ENCODE results near the gene SYTL4. TPM values are rescaled to one million over a fixed set of nuclear protein-coding genes. Genes with fewer than 3 reads are reported as not detected.

Gene SYTL4
- polyA plus RNA-seq, 2 of the 4 experiments (the other 2 are of a cell fraction) = 3.3 to 3.9 TPM

DNA sequence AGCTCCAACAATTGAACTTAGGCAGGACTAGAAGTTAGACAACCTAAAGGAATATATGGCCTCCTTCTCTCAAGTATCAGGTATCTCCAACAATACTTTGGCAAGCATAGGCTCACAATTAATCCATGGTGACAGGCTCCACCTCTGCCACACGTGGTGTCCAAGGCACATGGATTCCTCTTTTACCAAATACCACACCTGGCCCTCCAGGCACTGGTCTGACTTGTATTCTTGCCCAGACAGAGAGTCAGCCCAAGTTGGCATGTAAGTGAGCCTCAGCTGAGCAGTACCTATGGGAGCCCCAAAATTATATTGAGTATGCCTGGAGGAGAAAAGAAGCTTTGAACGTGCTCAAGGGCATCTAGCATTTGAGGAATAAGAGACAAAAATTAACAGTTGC, 68.3 kb downstream of the SYTL4 start (continued):
- no peak for TF ChIP-seq BCL3 (IDR thresholded peaks at IDR 0.05)

GRCh38 chrX:100662796-100663195, 69.1 kb downstream of the SYTL4 start:
- TF ChIP-seq HOXB13 (CRISPR knock-in tag; IDR thresholded peaks at IDR 0.05; ENCODE audit: low read depth) (no peak), ZSCAN20 (CRISPR knock-in tag; IDR thresholded peaks at IDR 0.05) (no peak), KDM5A (IDR thresholded peaks at IDR 0.05) (no peak), NPAS2 (CRISPR knock-in tag; IDR thresholded peaks at IDR 0.05; ENCODE audit: borderline replicate concordance) (no peak), FOSB (CRISPR knock-in tag; IDR thresholded peaks at IDR 0.05) (no peak), BHLHE40 (IDR thresholded peaks at IDR 0.05; ENCODE audit: low read depth, low read length) (no peak), CTCF (IDR thresholded peaks at IDR 0.05) (no peak), PHF8 (IDR thresholded peaks at IDR 0.05; ENCODE audit: borderline replicate concordance, low read depth) (no peak), GATA3 (IDR thresholded peaks at IDR 0.05; ENCODE audit: borderline replicate concordance) (no peak)
- TF ChIP-seq, protein P1, sequence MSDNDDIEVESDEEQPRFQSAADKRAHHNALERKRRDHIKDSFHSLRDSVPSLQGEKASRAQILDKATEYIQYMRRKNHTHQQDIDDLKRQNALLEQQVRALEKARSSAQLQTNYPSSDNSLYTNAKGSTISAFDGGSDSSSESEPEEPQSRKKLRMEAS (IDR thresholded peaks at IDR 0.05) = no peak
- H3K9me3 ChIP-seq = no peaks in the 10 kb centered on the region
- no peak for ATAC-seq
- H3K27ac ChIP-seq = no peak overlapping the region
- H3K4me1 ChIP-seq = no peaks in the 10 kb centered on the region
- no peak overlapping the region for H3K4me3 ChIP-seq
- ChIA-PET POLR2A (no interaction called here), CTCF (interaction anchor here (0.7 to 2.5 kb wide), 8 partner anchors 8 to 106 kb away, joined by 3 to 15 read pairs (median 5); partner anchors contain the start of gene TSPAN6)
- no peak overlapping the region for H3K4me2 ChIP-seq
- no peak for FAIRE-seq
- DNase-seq (ENCODE audit: low read depth in 1 of 2, low spot score in 1 of 2) = no peak
- WGBS (ENCODE audit: missing lambda C conversion rate) = 89% methylated on average over 4 of the region's 4 CpGs

DNA sequence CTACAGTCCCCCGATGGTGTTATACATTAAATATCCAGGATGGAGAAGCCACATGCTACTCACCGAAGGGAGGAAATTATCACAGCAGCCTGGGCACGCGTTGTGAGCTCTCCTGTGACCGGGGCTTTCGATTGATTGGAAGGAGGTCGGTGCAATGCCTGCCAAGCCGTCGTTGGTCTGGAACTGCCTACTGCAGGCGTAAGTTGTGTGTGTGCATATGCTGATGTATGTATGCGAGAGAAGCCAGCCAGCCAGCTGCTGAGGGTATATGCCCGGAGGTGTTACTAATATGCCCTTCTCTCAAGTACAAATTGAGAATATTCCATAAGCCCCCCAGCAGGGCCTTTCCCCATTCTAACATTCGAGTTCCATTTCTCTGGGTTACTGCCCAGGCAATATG, 69.8 kb downstream of the SYTL4 start:
- 85% methylated on average over 13 of the region's 13 CpGs for WGBS (ENCODE audit: missing lambda C conversion rate)
- ChIA-PET CTCF (interaction anchor here (0.7 to 2.5 kb wide), 7 partner anchors 9 to 106 kb away, joined by 3 to 15 read pairs (median 5); partner anchors contain the start of gene TSPAN6), POLR2A (no interaction called here)
- Histone ChIP-seq H3K27ac (no peak overlapping the region), H3K4me1 (no peaks in the 10 kb centered on the region), H3K9me3 (no peaks in the 10 kb centered on the region), H3K4me3 (no peak overlapping the region), H3K4me2 (no peak overlapping the region)
- TF ChIP-seq POLR2AphosphoS2 (conservative IDR thresholded peaks at IDR 0.05; ENCODE audit: low read length) (no peak), ATOH8 (CRISPR knock-in tag; IDR thresholded peaks at IDR 0.05; ENCODE audit: low read depth) (no peak), CEBPB (IDR thresholded peaks at IDR 0.05) (no peak), FOSB (CRISPR knock-in tag; IDR thresholded peaks at IDR 0.05) (no peak), CHD4 (IDR thresholded peaks at IDR 0.05; ENCODE audit: borderline replicate concordance) (no peak), MYC (IDR thresholded peaks at IDR 0.05; ENCODE audit: borderline replicate concordance, low read length) (no peak), USF2 (IDR thresholded peaks at IDR 0.05) (no peak), CBX8 (IDR thresholded peaks at IDR 0.05) (no peak)
- TF ChIP-seq, protein P2, sequence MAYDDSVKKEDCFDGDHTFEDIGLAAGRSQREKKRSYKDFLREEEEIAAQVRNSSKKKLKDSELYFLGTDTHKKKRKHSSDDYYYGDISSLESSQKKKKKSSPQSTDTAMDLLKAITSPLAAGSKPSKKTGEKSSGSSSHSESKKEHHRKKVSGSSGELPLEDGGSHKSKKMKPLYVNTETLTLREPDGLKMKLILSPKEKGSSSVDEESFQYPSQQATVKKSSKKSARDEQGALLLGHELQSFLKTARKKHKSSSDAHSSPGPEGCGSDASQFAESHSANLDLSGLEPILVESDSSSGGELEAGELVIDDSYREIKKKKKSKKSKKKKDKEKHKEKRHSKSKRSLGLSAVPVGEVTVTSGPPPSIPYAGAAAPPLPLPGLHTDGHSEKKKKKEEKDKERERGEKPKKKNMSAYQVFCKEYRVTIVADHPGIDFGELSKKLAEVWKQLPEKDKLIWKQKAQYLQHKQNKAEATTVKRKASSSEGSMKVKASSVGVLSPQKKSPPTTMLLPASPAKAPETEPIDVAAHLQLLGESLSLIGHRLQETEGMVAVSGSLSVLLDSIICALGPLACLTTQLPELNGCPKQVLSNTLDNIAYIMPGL (CRISPR knock-in tag; IDR thresholded peaks at IDR 0.05; ENCODE audit: borderline replicate concordance) = no peak
- TF ChIP-seq, protein P3, sequence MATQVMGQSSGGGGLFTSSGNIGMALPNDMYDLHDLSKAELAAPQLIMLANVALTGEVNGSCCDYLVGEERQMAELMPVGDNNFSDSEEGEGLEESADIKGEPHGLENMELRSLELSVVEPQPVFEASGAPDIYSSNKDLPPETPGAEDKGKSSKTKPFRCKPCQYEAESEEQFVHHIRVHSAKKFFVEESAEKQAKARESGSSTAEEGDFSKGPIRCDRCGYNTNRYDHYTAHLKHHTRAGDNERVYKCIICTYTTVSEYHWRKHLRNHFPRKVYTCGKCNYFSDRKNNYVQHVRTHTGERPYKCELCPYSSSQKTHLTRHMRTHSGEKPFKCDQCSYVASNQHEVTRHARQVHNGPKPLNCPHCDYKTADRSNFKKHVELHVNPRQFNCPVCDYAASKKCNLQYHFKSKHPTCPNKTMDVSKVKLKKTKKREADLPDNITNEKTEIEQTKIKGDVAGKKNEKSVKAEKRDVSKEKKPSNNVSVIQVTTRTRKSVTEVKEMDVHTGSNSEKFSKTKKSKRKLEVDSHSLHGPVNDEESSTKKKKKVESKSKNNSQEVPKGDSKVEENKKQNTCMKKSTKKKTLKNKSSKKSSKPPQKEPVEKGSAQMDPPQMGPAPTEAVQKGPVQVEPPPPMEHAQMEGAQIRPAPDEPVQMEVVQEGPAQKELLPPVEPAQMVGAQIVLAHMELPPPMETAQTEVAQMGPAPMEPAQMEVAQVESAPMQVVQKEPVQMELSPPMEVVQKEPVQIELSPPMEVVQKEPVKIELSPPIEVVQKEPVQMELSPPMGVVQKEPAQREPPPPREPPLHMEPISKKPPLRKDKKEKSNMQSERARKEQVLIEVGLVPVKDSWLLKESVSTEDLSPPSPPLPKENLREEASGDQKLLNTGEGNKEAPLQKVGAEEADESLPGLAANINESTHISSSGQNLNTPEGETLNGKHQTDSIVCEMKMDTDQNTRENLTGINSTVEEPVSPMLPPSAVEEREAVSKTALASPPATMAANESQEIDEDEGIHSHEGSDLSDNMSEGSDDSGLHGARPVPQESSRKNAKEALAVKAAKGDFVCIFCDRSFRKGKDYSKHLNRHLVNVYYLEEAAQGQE (IDR thresholded peaks at IDR 0.05) = no peak
- ATAC-seq = no peak
- no peak for FAIRE-seq
- DNase-seq (ENCODE audit: low read depth in 1 of 2, low spot score in 1 of 2) = no peak
